HG02571 (cell line): ENCODE measurements around the gene TBC1D1.
"Not testable (repeated sequence)": the region's sequence is repeated elsewhere in the genome, so short reads cannot be mapped to it uniquely, and the experiment has no call there.

Experiments used
- ATAC-seq: cut with Tn5 transposase; IDR thresholded peaks from one replicate; pipeline ENCODE4 v1.9.1; 2021; ENCODE audit warnings: mild to moderate bottlenecking, moderate library complexity; ENCODE audit not compliant: unreplicated experiment

Gene TBC1D1

GRCh38 chr4:38007645-38008044, 116.8 kb downstream of the TBC1D1 start:
- ATAC-seq = no peak

- ATAC-seq = no peak
Observed at GRCh38 chr4:38008571-38009021, 117.7 kb downstream of the TBC1D1 start.

- no peak for ATAC-seq
Observed at GRCh38 chr4:38009421-38009820, 118.5 kb downstream of the TBC1D1 start.

- no peak for ATAC-seq
Observed at GRCh38 chr4:38009949-38010348, 119.1 kb downstream of the TBC1D1 start.

- ATAC-seq = no peak
Observed at GRCh38 chr4:38011511-38012162, 120.8 kb downstream of the TBC1D1 start.

GRCh38 chr4:38013461-38014366, 122.8 kb downstream of the TBC1D1 start:
- ATAC-seq = no peak

- ATAC-seq = no peak
Observed at GRCh38 chr4:38014421-38014852, 123.6 kb downstream of the TBC1D1 start.

GRCh38 chr4:38015886-38016515, 125.1 kb downstream of the TBC1D1 start:
- ATAC-seq = no peak

GRCh38 chr4:38016698-38017097, 125.8 kb downstream of the TBC1D1 start:
- no peak for ATAC-seq

- no peak for ATAC-seq
Observed at GRCh38 chr4:38017609-38018008, 126.7 kb downstream of the TBC1D1 start.

- no peak for ATAC-seq
Observed at GRCh38 chr4:38020386-38020785, 129.5 kb downstream of the TBC1D1 start.

GRCh38 chr4:38020961-38021360, 130.1 kb downstream of the TBC1D1 start:
- not testable (repeated sequence) for ATAC-seq

GRCh38 chr4:38021751-38022150, 130.9 kb downstream of the TBC1D1 start:
- ATAC-seq = no peak

GRCh38 chr4:38023347-38024205, 132.7 kb downstream of the TBC1D1 start:
- ATAC-seq = no peak

GRCh38 chr4:38024206-38024509, 133.3 kb downstream of the TBC1D1 start:
- no peak for ATAC-seq

- no peak for ATAC-seq
Observed at GRCh38 chr4:38025665-38026064, 134.8 kb downstream of the TBC1D1 start.

GRCh38 chr4:38026158-38026740, 135.4 kb downstream of the TBC1D1 start:
- no peak for ATAC-seq

- ATAC-seq = no peak
Observed at GRCh38 chr4:38030023-38030422, 139.1 kb downstream of the TBC1D1 start.

GRCh38 chr4:38034986-38035882, 144.3 kb downstream of the TBC1D1 start:
- ATAC-seq = no peak
